C4-2B (cell line): ENCODE data around the gene LEF1.

Experiments
- ZFX ChIP-seq: fragments of 450-650 bp; IDR thresholded peaks from 2 replicates; pipeline ENCODE4 v1.6.1; 2017
- TF ChIP-seq, protein P1 (sequence below): fragments of 450-650 bp; conservative IDR thresholded peaks from 2 replicates; pipeline ENCODE4 v1.5.1; 2017; ENCODE audit warnings: mild to moderate bottlenecking

DNA sequence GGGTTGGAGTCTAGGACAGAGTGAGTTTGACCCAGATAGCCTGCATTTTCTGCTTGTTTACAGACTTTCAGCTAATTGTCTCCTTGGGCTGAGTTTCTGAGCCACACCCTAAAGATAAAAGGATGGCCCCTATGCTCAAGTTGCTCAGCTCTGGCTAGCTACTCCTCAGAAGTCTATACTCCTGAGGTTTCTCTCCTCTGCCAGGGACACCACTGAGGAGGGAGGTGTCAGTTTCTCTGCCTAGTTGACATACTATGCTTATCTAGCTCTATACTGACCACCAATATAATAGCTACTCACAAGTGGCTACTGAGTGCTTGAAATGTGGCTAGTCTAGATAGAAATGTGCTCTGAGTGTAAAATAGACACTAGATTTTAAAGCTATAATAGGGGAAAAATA, 155.4 kb downstream of the LEF1 start:
- TF ChIP-seq, protein P1, sequence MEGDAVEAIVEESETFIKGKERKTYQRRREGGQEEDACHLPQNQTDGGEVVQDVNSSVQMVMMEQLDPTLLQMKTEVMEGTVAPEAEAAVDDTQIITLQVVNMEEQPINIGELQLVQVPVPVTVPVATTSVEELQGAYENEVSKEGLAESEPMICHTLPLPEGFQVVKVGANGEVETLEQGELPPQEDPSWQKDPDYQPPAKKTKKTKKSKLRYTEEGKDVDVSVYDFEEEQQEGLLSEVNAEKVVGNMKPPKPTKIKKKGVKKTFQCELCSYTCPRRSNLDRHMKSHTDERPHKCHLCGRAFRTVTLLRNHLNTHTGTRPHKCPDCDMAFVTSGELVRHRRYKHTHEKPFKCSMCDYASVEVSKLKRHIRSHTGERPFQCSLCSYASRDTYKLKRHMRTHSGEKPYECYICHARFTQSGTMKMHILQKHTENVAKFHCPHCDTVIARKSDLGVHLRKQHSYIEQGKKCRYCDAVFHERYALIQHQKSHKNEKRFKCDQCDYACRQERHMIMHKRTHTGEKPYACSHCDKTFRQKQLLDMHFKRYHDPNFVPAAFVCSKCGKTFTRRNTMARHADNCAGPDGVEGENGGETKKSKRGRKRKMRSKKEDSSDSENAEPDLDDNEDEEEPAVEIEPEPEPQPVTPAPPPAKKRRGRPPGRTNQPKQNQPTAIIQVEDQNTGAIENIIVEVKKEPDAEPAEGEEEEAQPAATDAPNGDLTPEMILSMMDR = no peak
- TF ChIP-seq ZFX = no peak
